Body of pancreas (tissue), 4 donors: ENCODE results near the gene CARNS1.

ENCODE experiments used
- CTCF ChIP-seq, 7 experiments: fragments of 450-650 bp in 4 of 7; fragments of 200-600 bp in 3 of 7; sonication (generic) in 3 of 7; IDR thresholded peaks; one replicate each; pipeline ENCODE4 v1.5.1; 2016 to 2019; ENCODE audit warnings: antibody characterized with exemption in 7 of 7
- POLR2A ChIP-seq, 3 donors: fragments of 450-650 bp; IDR thresholded peaks; one replicate each; pipeline ENCODE4 v1.6.1; 2016; ENCODE audit warnings: antibody characterized with exemption in 3 of 3, mild to moderate bottlenecking in 2 of 3

- TF ChIP-seq CTCF (IDR thresholded peaks at IDR 0.05) (no peak), POLR2A (IDR thresholded peaks at IDR 0.05) (no peak)
These were observed 32.7 kb downstream of the CARNS1 start for GRCh38 chr11:67448220-67448609.
